ENCODE results near the gene POR. TPM values are rescaled to one million over a fixed set of nuclear protein-coding genes. Genes with fewer than 3 reads are reported as not detected.

Gene POR
- total and polyA plus RNA-seq, 2 of the 8 experiments (the other 6 are each of a cell fraction or from before 2014, with no cell fraction given), result 98.7 to 144 TPM

DNA sequence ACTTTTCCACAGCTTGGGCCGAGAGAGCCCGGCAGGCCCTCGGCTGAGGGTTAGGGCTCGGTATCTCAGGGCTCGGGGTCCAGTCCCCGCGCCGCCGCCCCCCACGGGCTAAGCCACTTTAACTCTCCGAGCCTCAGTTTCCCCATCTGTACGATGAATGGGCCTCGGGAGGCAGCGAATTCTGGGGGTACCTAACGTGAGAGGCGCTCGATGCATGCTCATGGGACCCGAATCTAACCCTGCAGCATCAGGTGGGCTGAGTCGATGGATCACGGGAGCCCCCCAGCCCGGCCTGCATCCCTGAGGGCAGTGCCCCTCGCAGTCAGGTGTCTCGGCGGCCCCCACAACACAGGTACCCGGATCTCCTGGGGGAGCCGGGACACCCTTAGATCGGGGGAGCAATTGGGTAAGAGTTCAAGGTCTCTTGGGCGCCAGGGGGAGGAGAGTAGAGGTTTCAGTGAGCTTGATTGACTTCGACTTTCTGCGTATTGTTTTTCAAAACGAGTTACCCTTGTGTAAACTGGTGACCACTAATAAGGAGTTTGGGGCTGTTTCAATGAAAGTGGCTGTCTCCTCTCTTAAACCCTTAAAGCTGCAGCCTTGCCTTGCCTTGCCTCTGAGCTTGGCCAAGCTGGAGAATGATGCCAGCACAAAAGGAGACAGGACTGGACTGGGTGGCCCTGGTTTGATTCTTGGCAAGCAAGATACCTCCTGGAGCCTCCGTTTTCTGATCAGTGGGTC lies 631 bp downstream of the POR start:
- no peak overlapping the region for H3K14ac ChIP-seq (ENCODE audit: insufficient read length)
- H2AFZ ChIP-seq (ENCODE audit: low read length), result no peak overlapping the region
- ChIA-PET POLR2A (ENCODE audit: partially characterized antibody) (interaction anchor here (0.7 to 4.7 kb wide), 32 partner anchors 9 to 266 kb away, joined by 3 to 43 read pairs (median 4); partner anchors contain the start of gene RHBDD2), CTCF (ENCODE audit: partially characterized antibody) (interaction anchor here (0.6 to 1.7 kb wide), 5 partner anchors 10 to 105 kb away, joined by 3 to 4 read pairs (median 3); no protein-coding TSS in a partner anchor)
- 2% methylated on average over 32 of the region's 32 CpGs; no CpG with 5 or more reads in 1 of the 2 experiments for WGBS, 2 experiments (ENCODE audit: extremely low coverage in 1 of 2, insufficient coverage in 1 of 2, insufficient read length in 1 of 2, insufficient replicate concordance in 2 of 2, low coverage in 1 of 2, low lambda C conversion rate in 2 of 2, missing lambda C conversion rate in 1 of 2)
- no peak for FAIRE-seq
- H2BK120ac ChIP-seq (replicated peaks; ENCODE audit: low read depth, low read length), result no peak overlapping the region
- H3K9me3 ChIP-seq (ENCODE audit: insufficient read depth in 2 of 2, low read depth in 1 of 2, low read length in 1 of 2), result no peaks in the 10 kb centered on the region
- peak overlapping the region; percentile 66 to 89 (median 74) for H3K4me3 ChIP-seq (ENCODE audit: extremely low read depth in 1 of 4, insufficient read depth in 2 of 4, low read depth in 3 of 4, low read length in 4 of 4)
- peak overlapping the region; percentile 86 for H4K8ac ChIP-seq (ENCODE audit: extremely low read depth, insufficient read depth, low read length)
- peaks cover 10% of the 10 kb centered on the region for H3K79me1 ChIP-seq (ENCODE audit: low read depth, low read length)
- H2BK20ac ChIP-seq (ENCODE audit: low read length), result no peak overlapping the region
- peak overlapping the region; percentile 87 for H3K4ac ChIP-seq (replicated peaks; ENCODE audit: insufficient read length, low read depth, low read length)
- H3K79me2 ChIP-seq (ENCODE audit: control insufficient read depth in 1 of 2, insufficient read depth in 2 of 2, low read length in 2 of 2), result peaks cover 18 to 48% of the 10 kb centered on the region in 2 experiments
- peak overlapping the region; percentile 76 to 88 for H3K4me2 ChIP-seq (ENCODE audit: insufficient read depth in 1 of 2, low read depth in 2 of 2, low read length in 2 of 2)
- no peak overlapping the region for H4K91ac ChIP-seq (replicated peaks; ENCODE audit: insufficient read length, low read length)
- H3K4me1 ChIP-seq (replicated peaks in 1 of 4; ENCODE audit: control insufficient read depth in 3 of 4, insufficient read depth in 4 of 4, low read length in 3 of 4), result peaks cover 2 to 12% (median 4%) of the 10 kb centered on the region in 4 experiments; a peak in 5 of 7 replicates
- H3K27me3 ChIP-seq (replicated peaks in 1 of 4; ENCODE audit: control insufficient read depth in 3 of 4, extremely low read depth in 1 of 4, insufficient read depth in 3 of 4, low read length in 3 of 4), result no peaks in the 10 kb centered on the region
- H3K23me2 ChIP-seq (ENCODE audit: low read depth, low read length), result peaks cover 10% of the 10 kb centered on the region
- H3K36me3 ChIP-seq (ENCODE audit: control insufficient read depth in 2 of 4, insufficient read depth in 4 of 4, low read length in 3 of 4), result no peaks in the 10 kb centered on the region
- no peak overlapping the region for H2BK5ac ChIP-seq (ENCODE audit: low read depth, low read length)
- no peak overlapping the region for H3K23ac ChIP-seq (ENCODE audit: insufficient read length)
- no peak for TF ChIP-seq CBX5 (IDR thresholded peaks at IDR 0.05; ENCODE audit: low read depth, low read length)
- TF ChIP-seq CEBPB (IDR thresholded peaks at IDR 0.05; ENCODE audit: low read depth, low read length), result peak; percentile 14; the same call in 1 of the 2 replicates
- TF ChIP-seq YY1 (IDR thresholded peaks at IDR 0.05; ENCODE audit: low read depth, low read length), result no peak
- TF ChIP-seq ZNF274 (IDR thresholded peaks at IDR 0.05; ENCODE audit: borderline replicate concordance, extremely low read depth, low read length), result no peak
- TF ChIP-seq KDM4A (IDR thresholded peaks at IDR 0.05; ENCODE audit: low read depth, low read length, severe bottlenecking), result peak; percentile 73
- no peak for TF ChIP-seq EGR1 (IDR thresholded peaks at IDR 0.05; ENCODE audit: borderline replicate concordance, low read depth, low read length)
- H4K20me1 ChIP-seq (replicated peaks in 1 of 2; ENCODE audit: control insufficient read depth in 1 of 2, insufficient read depth in 2 of 2, low read length in 2 of 2), result peaks cover 6 to 18% of the 10 kb centered on the region in 2 experiments
- H2BK12ac ChIP-seq (ENCODE audit: low read depth, low read length), result no peak overlapping the region
- peak overlapping the region; percentile 25; the same call in 1 of the 2 replicates for H3K27ac ChIP-seq (ENCODE audit: low read depth, low read length)
- H4K5ac ChIP-seq (ENCODE audit: insufficient read length, low read depth, low read length), result peak overlapping the region; percentile 58
- peak overlapping the region; percentile 65; the same call in 1 of the 2 replicates for H3K18ac ChIP-seq (ENCODE audit: extremely low read depth, low read length)
- H3K56ac ChIP-seq (replicated peaks; ENCODE audit: insufficient read length, low read depth, low read length), result peak overlapping the region; percentile 73
- H3K9ac ChIP-seq (replicated peaks in 1 of 4; ENCODE audit: extremely low read depth in 1 of 4, low read depth in 3 of 4, low read length in 3 of 4), result peak overlapping the region; percentile 1 to 70 (median 62)
- no peak overlapping the region for H2AK5ac ChIP-seq (ENCODE audit: low read depth, low read length)
- H2BK15ac ChIP-seq (ENCODE audit: low read length), result no peak overlapping the region
- DNase-seq (ENCODE audit: low read depth in 1 of 2, low spot score in 2 of 2), result peak in 1 of 2 experiments; percentile 64
